Colon (tissue), 2 donors: ENCODE results near the gene DVL2.
A peak's percentile ranks its signal among the peaks of the same experiment; 100 is the strongest.

Source experiments
- FAIRE-seq: peaks from 2 replicates; lab custom pipeline; 2012; peaks lifted over from hg19 to GRCh38; lab: Jason Lieb, UNC
- donor health status: control.
- donor health status: control.

DVL2 gene

GRCh38 chr17:7237761-7238419, 3.6 kb upstream of the DVL2 start:
- FAIRE-seq: no peak

- no peak for FAIRE-seq
Measured at GRCh38 chr17:7237266-7237760, 3.0 kb upstream of the DVL2 start.

GRCh38 chr17:7236808-7237207, 2.5 kb upstream of the DVL2 start:
- FAIRE-seq: no peak

GRCh38 chr17:7235693-7236665, 1.7 kb upstream of the DVL2 start:
- FAIRE-seq: no peak

- FAIRE-seq: no peak
Measured at GRCh38 chr17:7233701-7234082, 625 bp downstream of the DVL2 start.

- no peak for FAIRE-seq
Measured at GRCh38 chr17:7232114-7232513, 2.2 kb downstream of the DVL2 start.

- FAIRE-seq: no peak
Measured at GRCh38 chr17:7229504-7229903, 4.8 kb downstream of the DVL2 start.

- FAIRE-seq: no peak
Measured at GRCh38 chr17:7228920-7229319, 5.4 kb downstream of the DVL2 start.

- no peak for FAIRE-seq
Measured at GRCh38 chr17:7226721-7227710, 7.3 kb downstream of the DVL2 start.

GRCh38 chr17:7225711-7226331, 8.5 kb downstream of the DVL2 start:
- FAIRE-seq: no peak

- no peak for FAIRE-seq
Measured at GRCh38 chr17:7224661-7225111, 9.6 kb downstream of the DVL2 start.

- FAIRE-seq: no peak
Measured at GRCh38 chr17:7224110-7224509, 10.2 kb downstream of the DVL2 start.

- FAIRE-seq: no peak
Measured at GRCh38 chr17:7223375-7223774, 10.9 kb downstream of the DVL2 start.

GRCh38 chr17:7222972-7223292, 11.4 kb downstream of the DVL2 start:
- no peak for FAIRE-seq

GRCh38 chr17:7222093-7222971, 12.0 kb downstream of the DVL2 start:
- FAIRE-seq: no peak

- FAIRE-seq: no peak
Measured at GRCh38 chr17:7221278-7222092, 12.8 kb downstream of the DVL2 start.

- no peak for FAIRE-seq
Measured at GRCh38 chr17:7220593-7221277, 13.6 kb downstream of the DVL2 start.

- peak; percentile 62 for FAIRE-seq
Measured at GRCh38 chr17:7219812-7220592, 14.3 kb downstream of the DVL2 start, which contains the start of the genes ACADVL and DLG4. Gene ACADVL (plus strand): TSS chr17:7219938. CDS start chr17:7219985, 47 bp downstream. Gene DLG4 (minus strand): TSS chr17:7219836.
